HCT116 (cell line): ENCODE results near the gene SLC35F1. TPM values are rescaled to one million over a fixed set of nuclear protein-coding genes. Genes with fewer than 3 reads are reported as not detected.

Experiments
- total RNA-seq: library from RNA; stranded (reverse); gene quantifications from one replicate; pipeline ENCODE4 v1.2.1, GENCODE V29; 2021; ENCODE audit not compliant: unreplicated experiment

The SLC35F1 gene
- total RNA-seq, 1 experiment from 2014 or later, result 0.07 TPM

Other genes starting within 250 kb of the SLC35F1 start
- 46.2 TPM for gene NUS1, start 231.8 kb upstream of the SLC35F1 start, total RNA-seq